K562 (cell line): Measurements from ENCODE around the gene MTA1.

Source experiments
- GATA2 ChIP-seq: sonication (generic); formaldehyde crosslinking; IDR thresholded peaks from 2 replicates; pipeline ENCODE4 v1.4.0; 2020; ENCODE audit warnings: mild to moderate bottlenecking, missing genetic modification reagents
- HNRNPL ChIP-seq: fragments of 200-400 bp; formaldehyde crosslinking; IDR thresholded peaks from 2 replicates; pipeline ENCODE4 v1.6.1; 2017; ENCODE audit warnings: low read depth, mild to moderate bottlenecking, low read length
- POLR2AphosphoS2 ChIP-seq: IDR thresholded peaks from 2 replicates; pipeline ENCODE4 v1.6.1; 2012; ENCODE audit warnings: low read length, improper control_type of control experiment
- SOX6 ChIP-seq: fragments of 450-650 bp; IDR thresholded peaks from 2 replicates; pipeline ENCODE4 v1.6.1; 2014; ENCODE audit warnings: mild to moderate bottlenecking
- ZNF124 ChIP-seq: sonication (generic); formaldehyde crosslinking; IDR thresholded peaks from 2 replicates; pipeline ENCODE4 v1.8.1; 2022; ENCODE audit warnings: missing genetic modification reagents
- ZNF644 ChIP-seq: fragments of 200-800 bp; sonication (Bioruptor generic); IDR thresholded peaks from 2 replicates; pipeline ENCODE4 v1.6.1; 2016; ENCODE audit warnings: low read depth, missing genetic modification characterization, missing compliant biosample characterization
- TF ChIP-seq, protein P1 (sequence below): sonication (generic); formaldehyde crosslinking; IDR thresholded peaks from 2 replicates; pipeline ENCODE4 v1.8.1; 2023; ENCODE audit warnings: mild to moderate bottlenecking, missing genetic modification reagents, moderate library complexity
- TF ChIP-seq, protein P2 (sequence below), 3 experiments: IDR thresholded peaks in 2 of 3; conservative IDR thresholded peaks in 1 of 3; 2 replicates each; pipeline ENCODE4 v1.5.1; 2011 to 2012; ENCODE audit warnings: low read length in 3 of 3, mild to moderate bottlenecking in 3 of 3, control low read depth in 2 of 3, improper control_type of control experiment in 1 of 3, inconsistent platforms in 1 of 3, low read depth in 1 of 3, mixed read lengths in 1 of 3, moderate library complexity in 1 of 3; ENCODE audit not compliant: insufficient read depth in 2 of 3
- TF ChIP-seq, protein P3 (sequence below): fragments of 450-650 bp; formaldehyde crosslinking; IDR thresholded peaks from 2 replicates; pipeline ENCODE4 v1.4.0; 2022; ENCODE audit warnings: missing genetic modification characterization

DNA sequence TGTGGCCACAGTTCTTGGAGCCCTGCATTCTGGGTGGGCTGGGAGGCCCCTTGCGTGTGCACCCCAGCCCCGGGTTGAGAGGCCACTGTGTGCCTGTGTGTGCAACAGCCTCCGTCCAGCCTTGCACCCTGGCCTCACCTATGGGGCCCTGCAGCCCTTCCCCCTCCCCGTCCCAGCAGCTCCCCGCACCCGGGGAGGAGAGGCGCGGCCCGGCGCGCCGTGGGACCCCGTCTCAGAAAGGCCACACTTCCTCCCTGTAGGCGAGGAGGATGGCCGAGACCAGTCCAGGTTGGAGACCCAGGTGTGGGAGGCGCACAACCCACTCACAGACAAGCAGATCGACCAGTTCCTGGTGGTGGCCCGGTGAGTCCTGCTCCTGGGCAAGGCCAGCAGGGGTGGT lies 38.4 kb downstream of the MTA1 start:
- TF ChIP-seq HNRNPL (no peak), GATA2 (no peak), ZNF644 (tag) (no peak), ZNF124 (CRISPR knock-in tag) (no peak), SOX6 (no peak), POLR2AphosphoS2 (no peak)
- TF ChIP-seq, protein P1, sequence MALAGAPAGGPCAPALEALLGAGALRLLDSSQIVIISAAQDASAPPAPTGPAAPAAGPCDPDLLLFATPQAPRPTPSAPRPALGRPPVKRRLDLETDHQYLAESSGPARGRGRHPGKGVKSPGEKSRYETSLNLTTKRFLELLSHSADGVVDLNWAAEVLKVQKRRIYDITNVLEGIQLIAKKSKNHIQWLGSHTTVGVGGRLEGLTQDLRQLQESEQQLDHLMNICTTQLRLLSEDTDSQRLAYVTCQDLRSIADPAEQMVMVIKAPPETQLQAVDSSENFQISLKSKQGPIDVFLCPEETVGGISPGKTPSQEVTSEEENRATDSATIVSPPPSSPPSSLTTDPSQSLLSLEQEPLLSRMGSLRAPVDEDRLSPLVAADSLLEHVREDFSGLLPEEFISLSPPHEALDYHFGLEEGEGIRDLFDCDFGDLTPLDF (CRISPR knock-in tag) = no peak
- TF ChIP-seq, protein P2, sequence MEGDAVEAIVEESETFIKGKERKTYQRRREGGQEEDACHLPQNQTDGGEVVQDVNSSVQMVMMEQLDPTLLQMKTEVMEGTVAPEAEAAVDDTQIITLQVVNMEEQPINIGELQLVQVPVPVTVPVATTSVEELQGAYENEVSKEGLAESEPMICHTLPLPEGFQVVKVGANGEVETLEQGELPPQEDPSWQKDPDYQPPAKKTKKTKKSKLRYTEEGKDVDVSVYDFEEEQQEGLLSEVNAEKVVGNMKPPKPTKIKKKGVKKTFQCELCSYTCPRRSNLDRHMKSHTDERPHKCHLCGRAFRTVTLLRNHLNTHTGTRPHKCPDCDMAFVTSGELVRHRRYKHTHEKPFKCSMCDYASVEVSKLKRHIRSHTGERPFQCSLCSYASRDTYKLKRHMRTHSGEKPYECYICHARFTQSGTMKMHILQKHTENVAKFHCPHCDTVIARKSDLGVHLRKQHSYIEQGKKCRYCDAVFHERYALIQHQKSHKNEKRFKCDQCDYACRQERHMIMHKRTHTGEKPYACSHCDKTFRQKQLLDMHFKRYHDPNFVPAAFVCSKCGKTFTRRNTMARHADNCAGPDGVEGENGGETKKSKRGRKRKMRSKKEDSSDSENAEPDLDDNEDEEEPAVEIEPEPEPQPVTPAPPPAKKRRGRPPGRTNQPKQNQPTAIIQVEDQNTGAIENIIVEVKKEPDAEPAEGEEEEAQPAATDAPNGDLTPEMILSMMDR (IDR thresholded peaks at IDR 0.05 in 2 of 3, conservative IDR thresholded peaks at IDR 0.05 in 1 of 3; ENCODE audit: insufficient read depth in 2 of 3, low read depth in 1 of 3, low read length in 3 of 3) = no peak
- TF ChIP-seq, protein P3, sequence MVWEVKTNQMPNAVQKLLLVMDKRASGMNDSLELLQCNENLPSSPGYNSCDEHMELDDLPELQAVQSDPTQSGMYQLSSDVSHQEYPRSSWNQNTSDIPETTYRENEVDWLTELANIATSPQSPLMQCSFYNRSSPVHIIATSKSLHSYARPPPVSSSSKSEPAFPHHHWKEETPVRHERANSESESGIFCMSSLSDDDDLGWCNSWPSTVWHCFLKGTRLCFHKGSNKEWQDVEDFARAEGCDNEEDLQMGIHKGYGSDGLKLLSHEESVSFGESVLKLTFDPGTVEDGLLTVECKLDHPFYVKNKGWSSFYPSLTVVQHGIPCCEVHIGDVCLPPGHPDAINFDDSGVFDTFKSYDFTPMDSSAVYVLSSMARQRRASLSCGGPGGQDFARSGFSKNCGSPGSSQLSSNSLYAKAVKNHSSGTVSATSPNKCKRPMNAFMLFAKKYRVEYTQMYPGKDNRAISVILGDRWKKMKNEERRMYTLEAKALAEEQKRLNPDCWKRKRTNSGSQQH = no peak
